Transverse colon (tissue), 4 donors: ENCODE results near the gene DOCK1. TPM values are rescaled to one million over a fixed set of nuclear protein-coding genes. Genes with fewer than 3 reads are reported as not detected.
"Not testable (repeated sequence)": the region's sequence is repeated elsewhere in the genome, so short reads cannot be mapped to it uniquely, and the experiment has no call there.

Experiments used
- DNase-seq: peaks from one replicate; pipeline ENCODE4 v3.0.0-alpha.2; 2019
- H3K27ac ChIP-seq, 4 donors: fragments of 200-600 bp; sonication (generic); 2 replicates each; pipeline ENCODE4 v1.5.1; 2016 to 2018; ENCODE audit warnings: inconsistent platforms in 4 of 4
- H3K27me3 ChIP-seq: fragments of 200-600 bp; sonication (generic); 2 replicates; pipeline ENCODE4 v1.5.1; 2017; ENCODE audit warnings: inconsistent platforms
- H3K36me3 ChIP-seq, 4 donors: fragments of 200-600 bp; sonication (generic); 2 replicates each; pipeline ENCODE4 v1.5.1; 2017 to 2019; ENCODE audit warnings: inconsistent platforms in 4 of 4
- H3K4me1 ChIP-seq, 4 donors: fragments of 200-600 bp; sonication (generic); 2 replicates each; pipeline ENCODE4 v1.5.1; 2017 to 2020; ENCODE audit warnings: inconsistent platforms in 4 of 4
- H3K4me3 ChIP-seq, 4 donors: fragments of 200-600 bp; sonication (generic); 1 replicate in 1 of 4; 2 replicates in 3 of 4; pipeline versions ENCODE4 v1.5.1 to v1.6.1; 2017 to 2019; ENCODE audit warnings: inconsistent platforms in 4 of 4
- H3K9me3 ChIP-seq, 2 donors: fragments of 200-600 bp; sonication (generic); 2 replicates each; pipeline ENCODE4 v1.5.1; 2017 to 2019; ENCODE audit warnings: inconsistent platforms in 2 of 2
- EP300 ChIP-seq: sonication (generic); formaldehyde crosslinking; IDR thresholded peaks from one replicate; pipeline ENCODE4 v1.6.1; 2017; ENCODE audit warnings: antibody characterized with exemption, low read depth
- POLR2A ChIP-seq: fragments of 450-650 bp; IDR thresholded peaks from one replicate; pipeline ENCODE4 v1.6.1; 2016; ENCODE audit warnings: antibody characterized with exemption, mild to moderate bottlenecking, moderate library complexity
- POLR2AphosphoS5 ChIP-seq, 3 donors: sonication (generic); formaldehyde crosslinking; IDR thresholded peaks; one replicate each; pipeline ENCODE4 v1.6.1; 2016; ENCODE audit warnings: antibody characterized with exemption in 3 of 3
- WGBS, 2 donors: methylation state at CpG; one replicate each; pipeline ENCODE4 v1.1.5; 2018; ENCODE audit warnings: low coverage in 1 of 2; 5-methylcytosine and 5-hydroxymethylcytosine counted together
- in situ Hi-C, 4 donors: fragments of 200-750 bp; cut with MboI; loops; one replicate each; pipeline versions ENCODE4 v1.15.0 to v1.15.1; 2017; ENCODE audit warnings: low sequenced_read_pairs in 3 of 4, low pct_ligation_motif_present in 1 of 4, low pct_unique_long_range_greater_than_20kb in 1 of 4
- intact Hi-C: fragments of 100-400 bp; cut with DNase I; formaldehyde crosslinking; loops from one replicate; pipeline ENCODE4 v1.15.1; 2023; ENCODE audit warnings: low total_unique reads
- total RNA-seq, 4 donors: library from RNA; depleted of rRNA; stranded (reverse); fragments of >200 nt; gene quantifications; one replicate each; pipeline ENCODE4 v1.1.0, GENCODE V29; 2016
- TF ChIP-seq, protein P1 (sequence below), 5 experiments: fragments of 200-600 bp in 3 of 5; fragments of 450-650 bp in 2 of 5; sonication (generic) in 3 of 5; IDR thresholded peaks; 1 replicate in 2 of 5; 2 replicates in 3 of 5; pipeline ENCODE4 v1.5.1; 2016 to 2017; ENCODE audit warnings: antibody characterized with exemption in 5 of 5, inconsistent platforms in 3 of 5, mild to moderate bottlenecking in 2 of 5, moderate library complexity in 1 of 5

DOCK1 gene
- total RNA-seq, 4 donors from 2014 or later: 75.1 to 200 (median 92.5) TPM

DNA sequence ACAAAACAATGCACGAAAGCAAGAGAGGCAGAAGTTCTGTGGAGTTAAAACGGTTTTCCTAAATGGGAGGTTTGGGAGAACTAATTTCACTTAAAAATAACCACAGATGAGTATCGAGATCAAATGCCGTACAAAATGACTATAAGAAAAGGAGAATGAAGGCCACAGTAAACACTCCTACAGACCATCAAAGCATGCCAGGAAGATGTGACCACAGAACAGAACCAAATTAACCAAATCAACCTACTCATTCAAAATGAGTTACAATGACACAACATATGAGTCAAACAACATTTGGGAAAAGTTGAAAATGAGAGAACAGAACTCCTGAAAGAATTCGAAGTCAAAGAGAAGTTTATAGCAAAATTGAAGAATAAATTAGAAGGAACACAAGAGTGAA, 24.3 kb upstream of the DOCK1 start:
- no peaks in the 10 kb centered on the region for H3K9me3 ChIP-seq
- H3K4me1 ChIP-seq: no peaks in the 10 kb centered on the region
- no peak for DNase-seq
- no peak overlapping the region for H3K27ac ChIP-seq
- in situ Hi-C loops: no loop called here
- no peaks in the 10 kb centered on the region for H3K36me3 ChIP-seq
- intact Hi-C loops: no loop called here
- TF ChIP-seq, protein P1, sequence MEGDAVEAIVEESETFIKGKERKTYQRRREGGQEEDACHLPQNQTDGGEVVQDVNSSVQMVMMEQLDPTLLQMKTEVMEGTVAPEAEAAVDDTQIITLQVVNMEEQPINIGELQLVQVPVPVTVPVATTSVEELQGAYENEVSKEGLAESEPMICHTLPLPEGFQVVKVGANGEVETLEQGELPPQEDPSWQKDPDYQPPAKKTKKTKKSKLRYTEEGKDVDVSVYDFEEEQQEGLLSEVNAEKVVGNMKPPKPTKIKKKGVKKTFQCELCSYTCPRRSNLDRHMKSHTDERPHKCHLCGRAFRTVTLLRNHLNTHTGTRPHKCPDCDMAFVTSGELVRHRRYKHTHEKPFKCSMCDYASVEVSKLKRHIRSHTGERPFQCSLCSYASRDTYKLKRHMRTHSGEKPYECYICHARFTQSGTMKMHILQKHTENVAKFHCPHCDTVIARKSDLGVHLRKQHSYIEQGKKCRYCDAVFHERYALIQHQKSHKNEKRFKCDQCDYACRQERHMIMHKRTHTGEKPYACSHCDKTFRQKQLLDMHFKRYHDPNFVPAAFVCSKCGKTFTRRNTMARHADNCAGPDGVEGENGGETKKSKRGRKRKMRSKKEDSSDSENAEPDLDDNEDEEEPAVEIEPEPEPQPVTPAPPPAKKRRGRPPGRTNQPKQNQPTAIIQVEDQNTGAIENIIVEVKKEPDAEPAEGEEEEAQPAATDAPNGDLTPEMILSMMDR (IDR thresholded peaks at IDR 0.05): no peak
- TF ChIP-seq POLR2A: no peak
- TF ChIP-seq EP300: no peak
- no peak for TF ChIP-seq POLR2AphosphoS5 (IDR thresholded peaks at IDR 0.05)
- peaks cover 8% of the 10 kb centered on the region for H3K27me3 ChIP-seq
- 62% methylated on average over 5 of the region's 5 CpGs; no CpG with 5 or more reads in 1 of the 2 donors for WGBS, 2 donors
- no peak overlapping the region for H3K4me3 ChIP-seq

DNA sequence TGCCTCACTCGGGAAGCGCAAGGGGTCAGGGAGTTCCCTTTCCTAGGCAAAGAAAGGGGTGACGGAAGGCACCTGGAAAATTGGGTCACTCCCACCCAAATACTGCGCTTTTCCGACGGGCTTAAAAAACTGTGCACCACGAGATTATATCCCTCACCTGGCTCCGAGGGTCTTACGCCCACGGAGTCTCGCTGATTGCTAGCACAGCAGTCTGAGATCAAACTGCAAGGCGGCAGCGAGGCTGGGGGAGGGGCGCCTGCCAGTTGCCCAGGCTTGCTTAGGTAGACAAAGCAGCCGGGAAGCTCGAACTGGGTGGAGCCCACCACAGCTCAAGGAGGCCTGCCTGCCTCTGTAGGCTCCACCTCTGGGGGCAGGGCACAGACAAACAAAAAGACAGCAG, 23.2 kb upstream of the DOCK1 start:
- H3K4me1 ChIP-seq, H3K9me3 ChIP-seq, H3K36me3 ChIP-seq, DNase-seq, H3K27ac ChIP-seq, in situ Hi-C loops, H3K27me3 ChIP-seq, intact Hi-C loops: not testable (repeated sequence)
- WGBS, 2 donors: 40 to 48% methylated on average over 4 to 14 of the region's 16 CpGs
- H3K4me3 ChIP-seq: peak overlapping the region in 1 of 4 donors; percentile 12

DNA sequence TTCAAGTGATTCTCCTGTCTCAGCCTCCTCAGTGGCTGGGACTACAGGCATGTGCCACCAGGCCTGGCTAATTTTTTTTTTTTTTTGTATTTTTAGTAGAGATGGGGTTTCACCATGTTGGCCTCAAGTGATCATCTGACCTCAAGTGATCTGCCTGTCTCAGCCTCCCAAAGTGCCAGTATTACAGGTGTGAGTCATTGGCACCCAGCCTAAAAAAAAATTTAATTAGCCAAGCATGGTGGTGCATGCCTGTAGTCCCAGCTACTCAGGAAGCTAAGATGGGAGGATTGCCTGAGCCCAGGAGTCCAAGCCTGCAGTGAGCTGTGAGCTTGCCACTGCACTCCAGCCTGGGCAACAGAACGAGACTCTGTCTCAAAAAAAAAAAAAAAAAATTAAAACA, 16.8 kb upstream of the DOCK1 start:
- WGBS, 2 donors: 56% methylated on average over 1 of the region's 1 CpG; no CpG with 5 or more reads in 1 of the 2 donors
- in situ Hi-C loops, H3K4me1 ChIP-seq, H3K27me3 ChIP-seq, intact Hi-C loops, H3K36me3 ChIP-seq, DNase-seq, H3K4me3 ChIP-seq, H3K9me3 ChIP-seq, H3K27ac ChIP-seq: not testable (repeated sequence)

DNA sequence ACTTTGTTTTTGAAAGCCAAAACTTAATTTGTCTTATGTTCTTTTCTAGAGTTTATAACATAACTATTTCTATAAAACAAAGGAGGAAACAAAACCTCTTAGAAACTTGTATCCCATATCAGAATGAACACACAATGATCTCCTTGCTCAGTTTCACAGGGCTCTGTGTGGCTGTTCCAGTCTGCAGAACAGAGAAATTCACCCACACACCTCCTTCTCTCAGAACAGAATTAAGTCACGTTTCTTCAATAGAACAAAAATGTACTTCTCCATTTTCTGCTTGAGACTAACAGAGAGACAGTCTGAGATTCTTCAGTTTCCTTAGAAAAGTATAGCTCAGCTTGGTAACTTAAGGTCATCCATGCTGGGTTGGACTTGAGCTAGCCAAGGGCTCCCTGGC, 15.8 kb upstream of the DOCK1 start:
- no peak for DNase-seq

DNA sequence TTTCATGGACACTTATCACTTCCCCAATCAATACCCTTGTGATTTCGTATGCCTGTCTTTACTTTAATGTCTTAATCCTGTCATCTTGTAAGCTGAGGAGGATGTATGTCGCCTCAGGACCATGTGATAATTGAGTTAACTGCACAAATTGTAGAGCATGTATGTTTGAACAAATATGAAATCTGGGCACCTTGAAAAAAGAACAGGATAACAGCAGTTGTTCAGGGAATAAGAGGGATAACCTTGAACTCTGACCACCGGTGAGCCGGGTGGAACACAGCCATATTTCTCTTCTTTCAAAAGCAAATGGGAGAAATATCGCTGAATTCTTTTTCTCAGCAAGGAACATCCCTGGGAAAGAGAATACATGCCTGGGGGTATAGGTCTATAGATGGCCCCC, 14.4 kb upstream of the DOCK1 start:
- H3K9me3 ChIP-seq, H3K27me3 ChIP-seq, H3K27ac ChIP-seq, DNase-seq, H3K36me3 ChIP-seq, H3K4me1 ChIP-seq, intact Hi-C loops, H3K4me3 ChIP-seq: not testable (repeated sequence)
- in situ Hi-C loops: loop anchor here in 1 of 4 donors (10.0 kb wide), 1 partner anchor 216 kb away; the partner anchor contains the start of gene C10orf90
- WGBS, 2 donors: 92 to 94% methylated on average over 5 of the region's 5 CpGs

More for the DNA sequence above, 15.8 kb upstream of the DOCK1 start:
- intact Hi-C loops: no loop called here
- no peak overlapping the region for H3K4me3 ChIP-seq
- H3K27me3 ChIP-seq: no peaks in the 10 kb centered on the region
- in situ Hi-C loops: no loop called here
- WGBS, 2 donors: 70% methylated on average over 1 of the region's 1 CpG; no CpG with 5 or more reads in 1 of the 2 donors
- no peaks in the 10 kb centered on the region for H3K36me3 ChIP-seq
- no peaks in the 10 kb centered on the region for H3K9me3 ChIP-seq
- no peak for TF ChIP-seq POLR2A
- TF ChIP-seq, protein P1 (IDR thresholded peaks at IDR 0.05): no peak
- no peak for TF ChIP-seq EP300
- no peak for TF ChIP-seq POLR2AphosphoS5 (IDR thresholded peaks at IDR 0.05)
- H3K4me1 ChIP-seq: no peaks in the 10 kb centered on the region
- no peak overlapping the region for H3K27ac ChIP-seq
